HG03060 (cell line): ENCODE data around the gene PLPPR2.
"Not testable (repeated sequence)": the region's sequence is repeated elsewhere in the genome, so short reads cannot be mapped to it uniquely, and the experiment has no call there.

Experiments
- ATAC-seq: cut with Tn5 transposase; IDR thresholded peaks from one replicate; pipeline ENCODE4 v1.9.1; 2021; ENCODE audit warnings: low read depth, moderate number of reproducible peaks; ENCODE audit not compliant: unreplicated experiment

Gene PLPPR2

DNA sequence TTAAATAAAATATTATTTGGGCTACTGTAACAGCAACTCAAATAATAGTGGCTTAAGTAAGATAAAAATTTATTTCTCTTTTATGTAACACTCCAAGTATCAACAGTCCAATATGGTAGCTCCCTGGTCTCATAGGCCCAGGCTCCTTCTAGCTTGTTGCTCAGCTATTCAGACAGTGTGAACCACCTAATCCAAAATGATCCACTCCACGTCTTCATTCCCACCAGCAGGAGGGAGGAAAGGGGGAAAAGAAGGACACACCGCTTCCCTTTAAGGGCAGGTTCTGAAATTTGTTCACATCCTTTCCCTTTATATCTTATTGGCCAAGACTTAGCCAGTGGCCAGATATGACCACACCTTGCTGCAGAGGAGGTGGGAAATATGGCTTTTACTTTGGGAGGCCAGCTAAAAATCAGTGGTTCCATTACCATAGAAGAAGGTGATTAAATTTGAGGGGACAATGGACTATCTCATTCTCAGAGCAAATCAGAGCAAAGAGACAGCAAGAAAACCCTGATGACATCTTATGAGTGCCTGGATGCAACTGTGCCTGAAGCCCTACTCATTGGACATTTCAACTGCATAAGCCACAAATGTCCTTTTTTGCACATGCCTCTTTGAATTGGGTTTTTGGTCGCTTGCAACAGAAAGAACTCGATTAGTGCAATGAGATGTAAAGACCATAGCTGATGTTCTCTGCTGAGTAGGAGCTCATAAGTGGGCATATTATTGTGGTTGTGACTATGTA, 35.9 kb downstream of the PLPPR2 start:
- no peak for ATAC-seq

DNA sequence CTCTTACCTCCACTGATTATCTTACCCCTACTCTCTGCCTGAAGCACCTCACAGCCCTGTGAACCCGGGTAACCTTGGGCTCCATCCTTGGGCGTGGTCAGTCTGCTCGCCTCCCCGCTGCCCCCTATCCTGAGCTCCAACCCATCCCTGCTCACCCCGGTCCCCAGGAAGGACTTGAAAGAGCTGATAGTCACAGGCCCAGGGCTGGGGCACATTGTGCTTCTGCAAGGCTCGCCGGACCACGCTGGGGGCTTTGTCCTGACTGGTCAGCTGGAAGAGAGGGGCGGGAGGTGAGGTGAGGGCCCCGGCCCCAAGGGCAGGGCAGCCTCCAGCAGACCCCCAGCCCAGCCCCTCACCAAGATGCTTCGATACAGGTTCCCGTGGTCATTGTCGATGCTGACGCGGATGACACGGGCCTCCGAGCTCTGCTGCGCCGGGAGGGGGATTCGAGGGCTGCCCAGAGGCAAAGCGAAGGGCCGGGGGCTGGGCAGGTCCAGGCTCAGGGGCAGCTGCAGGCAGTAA, 41.9 kb downstream of the PLPPR2 start:
- no peak for ATAC-seq

DNA sequence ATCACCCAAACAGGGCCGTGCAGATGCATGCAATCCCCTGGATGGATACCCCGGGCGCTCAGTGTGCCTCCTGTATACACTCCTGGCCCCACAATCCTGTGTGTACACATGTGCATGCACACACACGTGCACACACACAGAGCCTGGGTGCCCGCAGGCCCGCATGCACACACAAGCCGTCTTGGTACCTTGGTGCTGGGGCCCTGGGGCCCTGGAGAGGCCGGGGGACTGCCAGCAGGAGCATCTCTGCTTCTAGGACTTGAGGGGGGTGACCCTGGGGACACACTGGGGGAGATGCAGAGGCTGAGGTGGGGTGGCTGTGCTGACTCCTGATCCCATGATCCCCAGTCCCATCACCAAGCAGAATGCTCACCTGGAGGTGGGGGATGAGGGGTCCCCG, 44.4 kb downstream of the PLPPR2 start:
- ATAC-seq = no peak

DNA sequence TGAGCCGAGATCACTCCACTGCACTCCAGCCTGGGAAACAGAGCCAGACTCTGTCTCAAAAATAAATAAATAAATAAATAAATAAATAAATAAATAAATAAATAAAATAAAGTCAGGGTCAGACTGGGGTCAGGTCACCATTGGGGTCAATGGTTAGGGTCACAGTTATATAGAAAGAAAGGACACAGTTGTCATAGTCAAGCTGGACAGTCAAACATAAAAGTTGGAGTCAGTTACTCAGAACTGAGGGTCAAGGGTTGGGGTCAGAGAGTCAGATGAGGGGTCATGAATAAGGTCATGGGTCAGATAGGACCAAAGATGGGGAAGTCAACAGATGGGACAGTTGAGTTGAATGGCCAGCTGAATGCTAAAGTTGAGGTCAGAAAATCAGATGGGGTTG, 45.6 kb downstream of the PLPPR2 start:
- no peak for ATAC-seq

DNA sequence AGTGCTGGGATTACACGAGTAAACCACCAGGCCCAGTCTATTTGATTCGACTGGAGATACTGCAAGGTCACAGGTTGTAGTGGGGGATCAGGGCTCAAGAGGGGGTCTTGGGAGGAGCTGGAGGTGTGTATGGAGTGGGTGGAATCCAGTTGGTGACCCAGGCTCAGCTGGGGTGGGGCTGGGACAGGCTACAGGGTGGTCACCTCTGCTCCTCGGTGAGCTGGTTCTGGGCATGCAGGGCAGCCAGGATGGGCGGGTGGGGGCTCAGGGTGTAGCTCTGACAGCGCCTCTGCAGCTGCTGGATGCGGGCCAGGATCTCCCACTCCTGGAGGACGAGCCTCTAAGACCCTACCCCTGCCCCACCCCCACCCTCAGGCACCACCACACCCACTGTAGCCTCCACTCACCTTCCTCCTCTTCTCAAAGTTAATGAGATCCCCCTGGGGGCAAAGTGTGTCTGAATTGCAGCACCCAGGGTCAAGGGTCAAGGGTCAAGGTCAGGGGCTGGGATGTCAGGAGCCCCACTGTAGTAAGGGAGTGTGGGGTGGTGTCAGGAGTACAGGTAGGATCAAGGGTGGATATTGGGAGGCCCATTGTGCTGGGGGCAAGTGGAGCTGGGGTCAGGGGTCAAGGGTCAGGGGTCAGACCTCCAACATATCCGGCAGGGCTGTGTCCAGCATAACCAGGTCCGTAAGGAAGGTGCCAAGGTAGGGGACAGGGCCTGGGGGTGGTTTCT, 46.7 kb downstream of the PLPPR2 start:
- no peak for ATAC-seq

DNA sequence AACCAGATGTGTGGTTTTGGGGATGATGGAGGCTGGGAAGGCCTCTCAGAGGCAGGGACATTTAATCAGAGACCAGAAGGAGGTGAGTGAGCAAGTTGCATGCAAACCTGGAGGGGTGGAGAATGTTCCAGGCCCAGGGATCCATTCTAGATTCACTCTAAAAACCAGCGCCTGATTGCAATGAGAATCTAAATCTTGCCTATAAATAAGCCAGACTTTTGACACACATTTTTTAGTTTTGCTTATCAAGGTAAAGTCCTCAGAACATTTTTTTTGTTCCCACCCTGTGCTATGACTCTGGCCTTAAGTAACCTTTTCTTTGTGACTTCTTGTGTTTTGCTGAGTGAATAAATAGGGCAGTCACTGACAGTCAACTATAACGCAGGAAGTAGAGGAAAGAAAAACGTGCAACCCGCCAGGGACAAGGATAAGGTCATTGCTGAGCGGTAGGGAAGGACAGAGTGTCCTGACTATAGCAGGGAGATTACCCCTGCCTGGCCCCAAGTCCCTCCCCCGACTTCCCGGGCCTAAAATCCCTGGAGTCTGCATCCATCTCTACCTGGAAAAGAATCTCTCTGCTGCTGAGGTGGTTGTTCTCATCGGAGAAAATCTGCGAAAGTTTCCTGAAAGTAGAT, 49.5 kb downstream of the PLPPR2 start:
- no peak for ATAC-seq

DNA sequence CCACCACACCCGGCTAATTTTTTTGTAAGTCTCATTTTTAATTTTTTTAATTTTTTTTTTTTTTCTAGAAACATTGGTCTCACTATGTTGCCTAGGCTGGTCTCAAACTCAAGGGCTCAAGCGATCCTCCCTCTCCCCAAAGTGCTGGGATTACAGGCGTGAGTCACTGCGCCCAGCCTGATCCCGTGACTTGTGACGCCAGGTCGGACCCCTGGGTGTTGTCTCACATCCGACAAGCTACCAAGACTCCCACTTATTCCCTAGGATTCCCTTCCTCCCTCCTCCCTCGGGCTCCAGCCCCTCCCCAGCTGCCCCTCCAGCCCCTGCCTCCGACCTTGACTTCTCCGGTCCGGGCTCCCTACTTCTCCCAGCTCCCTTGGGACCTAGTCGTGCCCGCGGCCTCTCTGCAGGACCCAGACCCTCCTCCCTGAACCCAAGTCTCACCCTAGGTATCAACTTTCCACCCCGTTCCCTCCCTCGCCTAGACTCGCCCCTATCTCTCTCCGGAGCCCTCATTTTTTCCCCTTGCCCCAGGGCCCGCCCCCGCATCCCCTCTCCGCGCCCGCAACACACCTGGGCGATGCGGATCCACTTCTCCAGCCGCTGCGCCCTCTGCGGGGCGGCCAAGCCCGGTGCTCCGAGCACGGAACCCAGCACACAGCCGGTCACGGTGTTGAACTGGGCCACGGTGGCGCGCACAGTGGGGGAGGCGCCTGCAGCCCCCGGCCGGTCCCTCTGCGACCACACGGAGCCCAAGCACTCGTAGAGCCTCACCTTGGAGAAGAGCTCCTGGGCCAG, 50.8 kb downstream of the PLPPR2 start:
- no peak for ATAC-seq

DNA sequence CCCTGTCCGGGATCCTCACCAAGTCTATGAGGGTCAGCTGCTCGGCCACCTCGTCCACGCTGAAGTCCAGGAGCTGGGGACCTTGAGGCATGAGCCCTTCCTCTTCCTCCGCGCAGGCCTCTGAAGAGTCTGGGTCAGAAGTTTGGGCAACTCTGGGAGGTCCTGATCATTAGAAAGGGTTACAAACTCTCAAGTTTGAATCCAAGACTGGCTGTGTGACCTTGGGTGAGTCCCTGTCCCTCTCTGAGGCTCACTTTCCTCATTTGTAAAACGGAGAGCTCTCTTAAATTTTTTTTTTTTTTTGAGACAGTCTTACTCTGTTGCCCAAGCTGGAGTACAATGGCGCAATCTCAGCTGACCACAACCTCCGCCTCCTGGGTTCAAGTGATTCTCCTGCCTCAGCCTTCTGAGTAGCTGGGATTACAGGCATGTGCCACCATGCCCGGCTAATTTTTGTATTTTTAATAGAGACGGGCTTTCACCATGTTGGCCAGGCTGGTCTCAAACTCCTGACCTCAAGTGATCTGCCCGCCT, 51.5 kb downstream of the PLPPR2 start:
- not testable (repeated sequence) for ATAC-seq

DNA sequence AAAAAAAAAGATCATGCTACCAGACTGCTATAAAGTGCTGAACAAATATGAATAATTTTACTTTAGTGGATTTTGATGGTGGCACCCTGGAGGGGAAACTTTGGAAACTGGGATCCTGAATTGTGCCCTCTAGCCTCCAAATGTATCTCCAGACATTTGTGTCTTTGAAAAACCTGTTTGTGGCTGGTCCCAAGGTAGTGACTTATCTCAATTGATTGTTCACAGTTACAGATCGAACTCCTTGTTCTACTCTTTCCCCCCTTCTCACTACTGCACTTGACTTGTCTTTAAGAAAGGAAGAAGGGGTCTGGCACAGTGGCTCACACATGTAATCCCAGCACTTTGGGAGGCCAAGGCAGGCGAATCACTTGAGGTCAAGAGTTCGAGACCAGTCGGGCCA, 53.4 kb downstream of the PLPPR2 start:
- no peak for ATAC-seq

DNA sequence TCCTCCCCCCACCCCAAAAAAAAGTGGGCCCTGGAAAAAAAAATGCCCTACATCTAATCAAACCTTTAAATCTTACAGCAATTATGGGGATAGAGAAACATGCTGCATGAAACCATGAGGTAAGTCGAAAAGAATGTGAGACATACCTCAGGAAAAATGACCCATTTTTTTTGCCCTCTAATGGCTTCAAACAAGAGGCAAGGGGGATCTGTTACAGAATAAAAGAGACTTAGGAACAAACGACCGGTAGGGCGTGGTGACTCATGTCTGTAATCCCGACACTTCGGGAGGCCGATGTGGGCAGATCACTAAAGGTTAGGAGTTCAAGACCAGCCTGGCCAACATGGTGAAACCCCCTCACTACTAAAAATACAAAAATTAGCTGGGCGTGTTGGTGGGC, 55.5 kb downstream of the PLPPR2 start:
- ATAC-seq = no peak

DNA sequence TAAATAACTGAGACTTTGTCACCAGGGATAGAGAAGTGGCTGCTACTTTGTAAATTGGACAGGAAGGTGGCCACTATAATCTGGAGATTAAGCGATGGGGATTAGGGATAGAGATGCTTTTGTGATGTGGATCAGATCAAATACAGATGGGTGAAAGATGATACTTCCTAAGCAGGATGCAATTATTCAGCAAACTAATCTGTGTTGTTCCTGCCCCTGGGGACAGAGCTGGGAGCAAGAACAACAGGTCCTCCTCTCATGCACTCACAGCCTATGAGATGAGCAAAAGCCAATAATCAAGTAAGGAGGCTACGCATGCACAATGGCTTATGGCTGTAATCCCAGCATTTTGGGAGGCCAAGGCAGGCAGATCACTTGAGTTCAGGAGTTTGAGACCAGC, 59.3 kb downstream of the PLPPR2 start:
- no peak for ATAC-seq
